Activated CD4-positive, alpha-beta T cell treated with anti-CD3 and anti-CD28 coated beads for 36 hours (primary cell): ENCODE data around the gene MUC5B. TPM values are rescaled to one million over a fixed set of nuclear protein-coding genes. Genes with fewer than 3 reads are reported as not detected.

Experiments
- ATAC-seq: fragments of 200-7000 bp; cut with Tn5 transposase; one replicate; pipeline ENCODE4 v1.10.0; 2021; ENCODE audit warnings: mild to moderate bottlenecking, moderate library complexity
- CTCF ChIA-PET: fragments of 350-600 bp; sonication (Branson Sonifier 250); formaldehyde crosslinking; loops from one replicate; lab custom pipeline; 2021; ENCODE audit warnings: antibody characterized with exemption; lab: Charles Lee
- POLR2A ChIA-PET: fragments of 350-600 bp; sonication (Branson Sonifier 250); formaldehyde crosslinking; loops from one replicate; lab custom pipeline; 2021; ENCODE audit warnings: antibody characterized with exemption, inconsistent platforms; lab: Charles Lee
- DNase-seq: peaks from one replicate; pipeline ENCODE4 v3.0.0-alpha.2; 2020
- H3K27ac Mint-ChIP-seq: one replicate; pipeline ENCODE4 v1.8.0; 2021; ENCODE audit warnings: mixed read lengths
- H3K27me3 Mint-ChIP-seq: one replicate; pipeline ENCODE4 v1.8.0; 2021; ENCODE audit warnings: mixed read lengths
- H3K36me3 Mint-ChIP-seq: one replicate; pipeline ENCODE4 v1.8.0; 2021; ENCODE audit warnings: low read depth, mixed read lengths
- H3K4me1 Mint-ChIP-seq: one replicate; pipeline ENCODE4 v1.8.0; 2021; ENCODE audit warnings: mixed read lengths
- H3K4me3 Mint-ChIP-seq: one replicate; pipeline ENCODE4 v1.8.0; 2021; ENCODE audit warnings: mild to moderate bottlenecking, moderate library complexity, mixed read lengths
- H3K9me3 Mint-ChIP-seq: one replicate; pipeline ENCODE4 v1.8.0; 2021; ENCODE audit warnings: low read depth, mixed read lengths
- intact Hi-C, 2 experiments: fragments of 100-400 bp; cut with DNase I in 1 of 2; cut with micrococcal nuclease in 1 of 2; formaldehyde crosslinking; loops; one replicate each; pipeline versions ENCODE4 v1.14.2 to v1.15.1; 2022 to 2024; cut with DNase I, micrococcal nuclease
- total RNA-seq, 2 experiments: library from RNA; stranded (reverse); gene quantifications; one replicate each; pipeline ENCODE4 v1.2.3, GENCODE V29; 2021

Gene MUC5B
- total RNA-seq, 2 experiments from 2014 or later = not detected

GRCh38 chr11:1193326-1194230 is 29.3 kb upstream of the MUC5B start:
- Mint-ChIP-seq H3K4me1 (no peaks in the 10 kb centered on the region), H3K36me3 (no peaks in the 10 kb centered on the region), H3K4me3 (no peak overlapping the region), H3K27ac (no peak overlapping the region), H3K27me3 (no peaks in the 10 kb centered on the region), H3K9me3 (no peaks in the 10 kb centered on the region)
- intact Hi-C loops = no loop called here
- no peak for ATAC-seq
- DNase-seq = peak; percentile 2
- CTCF ChIA-PET = no interaction called here
- POLR2A ChIA-PET = no interaction called here

GRCh38 chr11:1194231-1194976 is 28.5 kb upstream of the MUC5B start:
- ChIA-PET POLR2A (no interaction called here), CTCF (no interaction called here)
- DNase-seq = peak; percentile 2
- Mint-ChIP-seq H3K27me3 (no peaks in the 10 kb centered on the region), H3K9me3 (no peaks in the 10 kb centered on the region), H3K36me3 (no peaks in the 10 kb centered on the region), H3K4me3 (no peak overlapping the region), H3K27ac (no peak overlapping the region), H3K4me1 (no peaks in the 10 kb centered on the region)
- no peak for ATAC-seq
- intact Hi-C loops = no loop called here

GRCh38 chr11:1194977-1195681 is 27.7 kb upstream of the MUC5B start:
- ChIA-PET CTCF (no interaction called here), POLR2A (no interaction called here)
- H3K36me3 Mint-ChIP-seq = no peaks in the 10 kb centered on the region
- ATAC-seq (no peak), DNase-seq (peak; percentile 3)
- intact Hi-C loops = no loop called here
- no peak overlapping the region for H3K27ac Mint-ChIP-seq
- no peak overlapping the region for H3K4me3 Mint-ChIP-seq
- H3K27me3 Mint-ChIP-seq = no peaks in the 10 kb centered on the region
- H3K4me1 Mint-ChIP-seq = no peaks in the 10 kb centered on the region
- no peaks in the 10 kb centered on the region for H3K9me3 Mint-ChIP-seq

- intact Hi-C loops = no loop called here
- no peak for ATAC-seq
- no peaks in the 10 kb centered on the region for H3K36me3 Mint-ChIP-seq
- H3K4me1 Mint-ChIP-seq = no peaks in the 10 kb centered on the region
- ChIA-PET POLR2A (no interaction called here), CTCF (no interaction called here)
- no peak overlapping the region for H3K4me3 Mint-ChIP-seq
- DNase-seq = peak; percentile 2
- no peaks in the 10 kb centered on the region for H3K27me3 Mint-ChIP-seq
- H3K27ac Mint-ChIP-seq = no peak overlapping the region
- H3K9me3 Mint-ChIP-seq = no peaks in the 10 kb centered on the region
Measured at GRCh38 chr11:1195682-1196515, 27.0 kb upstream of the MUC5B start.

- POLR2A ChIA-PET = no interaction called here
- ATAC-seq = no peak
- H3K9me3 Mint-ChIP-seq = no peaks in the 10 kb centered on the region
- no peaks in the 10 kb centered on the region for H3K27me3 Mint-ChIP-seq
- H3K36me3 Mint-ChIP-seq = no peaks in the 10 kb centered on the region
- no peaks in the 10 kb centered on the region for H3K4me1 Mint-ChIP-seq
- CTCF ChIA-PET = no interaction called here
- no peak overlapping the region for H3K4me3 Mint-ChIP-seq
- peak; percentile 3 for DNase-seq
- intact Hi-C loops = no loop called here
- no peak overlapping the region for H3K27ac Mint-ChIP-seq
Measured at GRCh38 chr11:1196516-1197391, 26.1 kb upstream of the MUC5B start.

GRCh38 chr11:1197431-1197885 is 25.4 kb upstream of the MUC5B start:
- intact Hi-C loops = no loop called here
- Mint-ChIP-seq H3K27ac (no peak overlapping the region), H3K4me1 (no peaks in the 10 kb centered on the region), H3K36me3 (no peaks in the 10 kb centered on the region), H3K9me3 (no peaks in the 10 kb centered on the region), H3K4me3 (no peak overlapping the region), H3K27me3 (no peaks in the 10 kb centered on the region)
- ChIA-PET POLR2A (no interaction called here), CTCF (no interaction called here)
- no peak for ATAC-seq
- DNase-seq = no peak

GRCh38 chr11:1197886-1198560 is 24.8 kb upstream of the MUC5B start:
- Mint-ChIP-seq H3K4me1 (no peaks in the 10 kb centered on the region), H3K9me3 (no peaks in the 10 kb centered on the region), H3K27me3 (no peaks in the 10 kb centered on the region), H3K27ac (no peak overlapping the region), H3K4me3 (no peak overlapping the region), H3K36me3 (no peaks in the 10 kb centered on the region)
- ChIA-PET POLR2A (no interaction called here), CTCF (no interaction called here)
- intact Hi-C loops = no loop called here
- DNase-seq (peak; percentile 4), ATAC-seq (no peak)

- Mint-ChIP-seq H3K27ac (no peak overlapping the region), H3K36me3 (no peaks in the 10 kb centered on the region), H3K4me3 (no peak overlapping the region), H3K27me3 (no peaks in the 10 kb centered on the region), H3K9me3 (no peaks in the 10 kb centered on the region), H3K4me1 (no peaks in the 10 kb centered on the region)
- DNase-seq = peak; percentile 8
- intact Hi-C loops = no loop called here
- ChIA-PET POLR2A (no interaction called here), CTCF (no interaction called here)
- ATAC-seq = no peak
Measured at GRCh38 chr11:1198561-1199240, 24.2 kb upstream of the MUC5B start.

GRCh38 chr11:1199241-1199750 is 23.6 kb upstream of the MUC5B start:
- ATAC-seq (no peak), DNase-seq (no peak)
- Mint-ChIP-seq H3K4me1 (no peaks in the 10 kb centered on the region), H3K36me3 (no peaks in the 10 kb centered on the region), H3K9me3 (no peaks in the 10 kb centered on the region), H3K27ac (no peak overlapping the region), H3K27me3 (no peaks in the 10 kb centered on the region), H3K4me3 (no peak overlapping the region)
- CTCF ChIA-PET = no interaction called here
- POLR2A ChIA-PET = no interaction called here
- intact Hi-C loops = no loop called here
